Chondrocyte (in vitro differentiated cells): ENCODE results near the gene SYNGR1. TPM values are rescaled to one million over a fixed set of nuclear protein-coding genes. Genes with fewer than 3 reads are reported as not detected.
A peak's percentile ranks its signal among the peaks of the same experiment; 100 is the strongest.
"Not testable (repeated sequence)": the region's sequence is repeated elsewhere in the genome, so short reads cannot be mapped to it uniquely, and the experiment has no call there.

Experiments used
- DNase-seq: peaks from one replicate; pipeline ENCODE4 v3.0.0; 2021; ENCODE audit warnings: mixed read lengths, low spot score
- H3K27ac Mint-ChIP-seq: one replicate; pipeline ENCODE4 v1.8.0; 2021; ENCODE audit warnings: mild to moderate bottlenecking, moderate library complexity, mixed read lengths; ENCODE audit not compliant: unreplicated experiment
- H3K27me3 Mint-ChIP-seq: 2 replicates; pipeline ENCODE4 v1.8.0; 2021; ENCODE audit warnings: low read depth, mixed read lengths
- H3K36me3 Mint-ChIP-seq: 2 replicates; pipeline ENCODE4 v1.8.0; 2021; ENCODE audit warnings: low read depth, mixed read lengths
- H3K4me1 Mint-ChIP-seq: 2 replicates; pipeline ENCODE4 v1.8.0; 2021; ENCODE audit warnings: low read depth, mild to moderate bottlenecking, mixed read lengths
- H3K4me3 Mint-ChIP-seq: one replicate; pipeline ENCODE4 v1.8.0; 2021; ENCODE audit warnings: mild to moderate bottlenecking, moderate library complexity, mixed read lengths; ENCODE audit not compliant: unreplicated experiment
- H3K9me3 Mint-ChIP-seq: 2 replicates; pipeline ENCODE4 v1.8.0; 2021; ENCODE audit warnings: low read depth, mixed read lengths
- CTCF ChIP-seq: fragments of 200-600 bp; sonication (generic); IDR thresholded peaks from 2 replicates; pipeline ENCODE4 v1.5.0; 2021; ENCODE audit warnings: antibody characterized with exemption, mild to moderate bottlenecking, moderate library complexity
- total RNA-seq: library from RNA; stranded (reverse); gene quantifications from 3 replicates; pipeline ENCODE4 v1.2.1, GENCODE V29; 2021

Gene SYNGR1
- total RNA-seq, 1 donor from 2014 or later: 18.4 TPM

DNA sequence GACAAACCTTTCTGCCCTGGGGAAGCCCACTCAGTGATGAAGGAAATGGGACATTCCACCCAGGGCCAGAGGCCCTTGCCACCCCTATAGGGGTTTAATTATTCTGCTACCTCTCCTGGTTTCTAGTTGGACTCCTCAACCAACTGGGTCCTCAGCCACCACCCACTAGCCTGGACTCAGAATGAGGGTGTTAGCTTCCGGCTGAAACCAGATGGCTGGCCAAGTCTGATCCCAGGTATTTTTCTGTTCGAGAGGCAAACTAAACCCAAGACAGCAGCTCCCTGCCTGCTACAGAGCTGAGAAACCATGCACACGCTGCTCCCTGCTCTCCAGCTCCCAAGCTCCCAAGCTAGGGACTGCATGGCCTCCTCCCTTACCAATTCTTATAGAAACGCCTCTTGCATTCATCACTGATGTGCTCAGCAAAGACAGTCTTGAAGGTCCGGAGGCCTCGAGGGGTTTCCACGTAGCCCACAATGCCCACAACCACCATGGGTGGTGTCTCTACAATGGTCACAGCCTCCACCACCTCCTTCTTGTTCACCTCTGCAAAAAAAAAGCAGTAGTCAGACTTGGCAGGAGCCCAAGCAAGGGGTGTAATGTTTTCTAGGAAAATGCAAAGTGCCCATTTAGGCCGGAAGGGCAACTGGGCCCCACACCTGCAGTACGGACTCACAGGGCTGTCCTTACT lies 32.6 kb upstream of the SYNGR1 start:
- Mint-ChIP-seq H3K27me3 (no peaks in the 10 kb centered on the region), H3K9me3 (no peaks in the 10 kb centered on the region), H3K4me3 (peak overlapping the region; percentile 98), H3K27ac (peak overlapping the region; percentile 100), H3K4me1 (peaks cover 64% of the 10 kb centered on the region), H3K36me3 (peaks cover 53% of the 10 kb centered on the region)
- TF ChIP-seq CTCF: no peak
- no peak for DNase-seq

GRCh38 chr22:39317775-39318506 lies 31.9 kb upstream of the SYNGR1 start:
- H3K4me1 Mint-ChIP-seq: peaks cover 57% of the 10 kb centered on the region
- peaks cover 48% of the 10 kb centered on the region for H3K36me3 Mint-ChIP-seq
- H3K27me3 Mint-ChIP-seq: no peaks in the 10 kb centered on the region
- no peak for TF ChIP-seq CTCF
- no peak for DNase-seq
- no peaks in the 10 kb centered on the region for H3K9me3 Mint-ChIP-seq
- peak overlapping the region; percentile 100 for H3K27ac Mint-ChIP-seq
- H3K4me3 Mint-ChIP-seq: peak overlapping the region; percentile 98

- TF ChIP-seq CTCF: no peak
- Mint-ChIP-seq H3K4me3 (peak overlapping the region; percentile 98), H3K9me3 (no peaks in the 10 kb centered on the region), H3K4me1 (peaks cover 51% of the 10 kb centered on the region), H3K36me3 (peaks cover 42% of the 10 kb centered on the region), H3K27ac (peak overlapping the region; percentile 100), H3K27me3 (no peaks in the 10 kb centered on the region)
- DNase-seq: no peak
Measured at GRCh38 chr22:39318507-39319283, 31.1 kb upstream of the SYNGR1 start.

- Mint-ChIP-seq H3K4me3 (peak within 1 kb of the TSS; percentile 98), H3K27me3 (no peaks in the 10 kb centered on the region), H3K27ac (peak within 1 kb of the TSS; percentile 100), H3K4me1 (peaks cover 44% of the 10 kb centered on the region), H3K9me3 (no peaks in the 10 kb centered on the region), H3K36me3 (peaks cover 37% of the 10 kb centered on the region)
- peak; percentile 31 for TF ChIP-seq CTCF
- DNase-seq: no peak
Measured at GRCh38 chr22:39319284-39320022, 30.3 kb upstream of the SYNGR1 start, which contains the start of gene RPL3. TSS of gene RPL3 (minus strand) at chr22:39319623. CDS start at chr22:39319597, 26 bp downstream.

GRCh38 chr22:39320616-39321029 lies 29.2 kb upstream of the SYNGR1 start:
- H3K4me1 Mint-ChIP-seq: peaks cover 35% of the 10 kb centered on the region
- H3K27me3 Mint-ChIP-seq, DNase-seq: not testable (repeated sequence)

More at GRCh38 chr22:39320616-39321029, 29.2 kb upstream of the SYNGR1 start:
- Mint-ChIP-seq H3K27ac (peak overlapping the region; percentile 100), H3K36me3 (peaks cover 27% of the 10 kb centered on the region), H3K4me3 (peak overlapping the region; percentile 98)
- not testable (repeated sequence) for H3K9me3 Mint-ChIP-seq
